GM10248 (cell line): ENCODE results near the gene ADGRG3.
"Not testable (repeated sequence)": the region's sequence is repeated elsewhere in the genome, so short reads cannot be mapped to it uniquely, and the experiment has no call there.

Experiments
- CTCF ChIA-PET: fragments of 300-600 bp; sonication (Branson Sonifier 250); formaldehyde crosslinking; extraction: SDS; loops from one replicate; lab custom pipeline; 2021; ENCODE audit warnings: antibody characterized with exemption; lab: Yijun Ruan, JAX
- POLR2A ChIA-PET: fragments of 350-650 bp; sonication (Branson Sonifier 250); formaldehyde crosslinking; extraction: SDS; loops from one replicate; lab custom pipeline; 2020; ENCODE audit warnings: antibody characterized with exemption; lab: Yijun Ruan, JAX
- DNase-seq: peaks from one replicate; pipeline ENCODE4 v3.0.0; 2012; ENCODE audit errors: extremely low spot score
- CTCF ChIP-seq: IDR thresholded peaks from 2 replicates; pipeline ENCODE4 v1.5.1; 2012; ENCODE audit warnings: mild to moderate bottlenecking, low read depth; ENCODE audit errors: extremely low read depth, missing control alignments, control extremely low read depth

Gene ADGRG3

GRCh38 chr16:57725554-57725953 is 57.4 kb downstream of the ADGRG3 start:
- no peak for DNase-seq
- TF ChIP-seq CTCF, result no peak
- CTCF ChIA-PET, result no interaction called here
- POLR2A ChIA-PET, result no interaction called here

GRCh38 chr16:57725976-57726375 is 57.9 kb downstream of the ADGRG3 start:
- CTCF ChIA-PET, result interaction anchor here (1.2 kb wide), 1 partner anchor 76 kb away, joined by 3 read pairs; no protein-coding TSS in a partner anchor
- POLR2A ChIA-PET, result no interaction called here
- no peak for DNase-seq
- TF ChIP-seq CTCF, result no peak

GRCh38 chr16:57726433-57726947 is 58.4 kb downstream of the ADGRG3 start:
- ChIA-PET CTCF (interaction anchor here (1.2 to 1.4 kb wide), 2 partner anchors 77 to 135 kb away, joined by 3 to 6 read pairs; no protein-coding TSS in a partner anchor), POLR2A (no interaction called here)
- no peak for DNase-seq
- TF ChIP-seq CTCF, result no peak

- TF ChIP-seq CTCF, result no peak
- DNase-seq, result no peak
- ChIA-PET POLR2A (no interaction called here), CTCF (interaction anchor here (1.4 to 1.6 kb wide), 2 partner anchors 136 to 152 kb away, joined by 5 to 6 read pairs; no protein-coding TSS in a partner anchor)
These were observed 59.5 kb downstream of the ADGRG3 start for GRCh38 chr16:57727610-57728009.

GRCh38 chr16:57728336-57729181 is 60.5 kb downstream of the ADGRG3 start:
- CTCF ChIA-PET, result interaction anchor here (1.6 kb wide), 1 partner anchor 153 kb away, joined by 5 read pairs; no protein-coding TSS in a partner anchor

GRCh38 chr16:57729182-57729484 is 61.0 kb downstream of the ADGRG3 start:
- POLR2A ChIA-PET, result no interaction called here
- no peak for DNase-seq
- no peak for TF ChIP-seq CTCF
- CTCF ChIA-PET, result no interaction called here

More at GRCh38 chr16:57728336-57729181, 60.5 kb downstream of the ADGRG3 start:
- no peak for TF ChIP-seq CTCF
- POLR2A ChIA-PET, result no interaction called here
- DNase-seq, result no peak

- POLR2A ChIA-PET, DNase-seq: not testable (repeated sequence)
- CTCF ChIA-PET, result interaction anchor here (1.2 kb wide), 1 partner anchor 8 kb away, joined by 3 read pairs; no protein-coding TSS in a partner anchor
These were observed 61.7 kb downstream of the ADGRG3 start for GRCh38 chr16:57729852-57730251.
